HK-2 (cell line): Measurements from ENCODE around the gene EPHX1.

Source experiments
- DNase-seq: peaks from one replicate; pipeline ENCODE4 v3.0.0-alpha.2; 2018; ENCODE audit not compliant: unreplicated experiment

EPHX1 gene

GRCh38 chr1:225861834-225862580, 52.1 kb downstream of the EPHX1 start:
- DNase-seq: no peak

GRCh38 chr1:225862581-225862950, 52.6 kb downstream of the EPHX1 start:
- no peak for DNase-seq

GRCh38 chr1:225863167-225863566, 53.2 kb downstream of the EPHX1 start:
- no peak for DNase-seq

- DNase-seq: no peak
These were observed 55.6 kb downstream of the EPHX1 start for GRCh38 chr1:225865514-225865913.

GRCh38 chr1:225866061-225866837, 56.3 kb downstream of the EPHX1 start:
- peak; percentile 48 for DNase-seq

GRCh38 chr1:225866981-225867380, 57.1 kb downstream of the EPHX1 start:
- no peak for DNase-seq

- DNase-seq: no peak
These were observed 58.9 kb downstream of the EPHX1 start for GRCh38 chr1:225868631-225869330.

GRCh38 chr1:225870911-225871310, 61.0 kb downstream of the EPHX1 start:
- no peak for DNase-seq

- no peak for DNase-seq
These were observed 61.6 kb downstream of the EPHX1 start for GRCh38 chr1:225871359-225872074.

- no peak for DNase-seq
These were observed 62.1 kb downstream of the EPHX1 start for GRCh38 chr1:225872075-225872430.

- no peak for DNase-seq
These were observed 63.4 kb downstream of the EPHX1 start for GRCh38 chr1:225873281-225873850.

GRCh38 chr1:225874431-225874830, 64.5 kb downstream of the EPHX1 start:
- DNase-seq: no peak

GRCh38 chr1:225875044-225875815, 65.3 kb downstream of the EPHX1 start:
- peak; percentile 47 for DNase-seq

GRCh38 chr1:225876900-225877510, 67.1 kb downstream of the EPHX1 start:
- DNase-seq: no peak

- DNase-seq: peak; percentile 55
These were observed 67.7 kb downstream of the EPHX1 start for GRCh38 chr1:225877580-225877979.

GRCh38 chr1:225878282-225878681, 68.4 kb downstream of the EPHX1 start:
- DNase-seq: no peak

GRCh38 chr1:225879521-225880221, 69.7 kb downstream of the EPHX1 start:
- DNase-seq: no peak

- no peak for DNase-seq
These were observed 70.3 kb downstream of the EPHX1 start for GRCh38 chr1:225880222-225880588.

- no peak for DNase-seq
These were observed 70.7 kb downstream of the EPHX1 start for GRCh38 chr1:225880636-225881035.
